Osteoblast (primary cell): ENCODE results near the gene GRM4. TPM values are rescaled to one million over a fixed set of nuclear protein-coding genes. Genes with fewer than 3 reads are reported as not detected.

ENCODE experiments used
- DNase-seq: peaks from one replicate; pipeline ENCODE4 v3.0.0; 2011; ENCODE audit warnings: low spot score, mixed read lengths; ENCODE audit not compliant: insufficient read length; ENCODE audit errors: missing footprints
- H2AFZ ChIP-seq: 2 replicates; pipeline ENCODE4 v1.6.0; 2011; ENCODE audit warnings: mild to moderate bottlenecking, low read length
- H3K27ac ChIP-seq: 2 replicates; pipeline ENCODE4 v1.5.1; 2011; ENCODE audit warnings: mild to moderate bottlenecking, low read depth, low read length, moderate library complexity
- H3K27me3 ChIP-seq: 2 replicates; pipeline ENCODE4 v1.6.0; 2012; ENCODE audit warnings: mild to moderate bottlenecking, control low read depth, inconsistent platforms, low read length, moderate library complexity; ENCODE audit not compliant: insufficient read depth
- H3K36me3 ChIP-seq: 2 replicates; pipeline ENCODE4 v1.5.1; 2011; ENCODE audit warnings: mild to moderate bottlenecking, low read length, control low read depth, moderate library complexity; ENCODE audit not compliant: insufficient read depth
- H3K4me1 ChIP-seq: 2 replicates; pipeline ENCODE4 v1.5.1; 2011; ENCODE audit warnings: mild to moderate bottlenecking, low read length, control low read depth, moderate library complexity; ENCODE audit not compliant: insufficient read depth
- H3K4me2 ChIP-seq: 2 replicates; pipeline ENCODE4 v1.6.0; 2011; ENCODE audit warnings: mild to moderate bottlenecking, low read length; ENCODE audit not compliant: insufficient read depth
- H3K4me3 ChIP-seq: fragments of 200-600 bp; sonication (generic); 3 replicates; pipeline ENCODE4 v1.5.1; 2012; ENCODE audit warnings: mild to moderate bottlenecking, low read length, inconsistent platforms; ENCODE audit not compliant: insufficient read depth
- H3K79me2 ChIP-seq: 2 replicates; pipeline ENCODE4 v1.6.0; 2012; ENCODE audit warnings: mild to moderate bottlenecking, low read length, control low read depth, inconsistent platforms; ENCODE audit not compliant: insufficient read depth
- H3K9me3 ChIP-seq: 2 replicates; pipeline ENCODE4 v1.5.1; 2011; ENCODE audit warnings: low read depth, low read length, control low read depth
- H4K20me1 ChIP-seq: 2 replicates; pipeline ENCODE4 v1.6.0; 2012; ENCODE audit warnings: mild to moderate bottlenecking, low read length, control low read depth; ENCODE audit not compliant: insufficient read depth
- CTCF ChIP-seq: IDR thresholded peaks from 2 replicates; pipeline ENCODE4 v1.5.1; 2011; ENCODE audit warnings: mild to moderate bottlenecking, low read depth, low read length, moderate library complexity; ENCODE audit errors: extremely low read depth
- total RNA-seq: library from RNA; depleted of rRNA; stranded (reverse); fragments of >200 nt; gene quantifications from 2 replicates; pipeline ENCODE4 v1.2.3, GENCODE V29; 2012

GRM4 gene
- total RNA-seq, 1 donor: 0.36 TPM

GRCh38 chr6:34084591-34085290 is 61.1 kb downstream of the GRM4 start:
- H3K4me1 ChIP-seq: no peaks in the 10 kb centered on the region
- H3K36me3 ChIP-seq: no peaks in the 10 kb centered on the region
- no peaks in the 10 kb centered on the region for H3K9me3 ChIP-seq
- H2AFZ ChIP-seq: no peak overlapping the region
- peaks cover 3% of the 10 kb centered on the region for H3K27me3 ChIP-seq
- DNase-seq: no peak
- no peak overlapping the region for H3K4me3 ChIP-seq
- H4K20me1 ChIP-seq: no peaks in the 10 kb centered on the region
- H3K27ac ChIP-seq: no peak overlapping the region
- no peak overlapping the region for H3K4me2 ChIP-seq
- no peak for TF ChIP-seq CTCF
- H3K79me2 ChIP-seq: no peaks in the 10 kb centered on the region

GRCh38 chr6:34082864-34083626 is 62.8 kb downstream of the GRM4 start:
- Histone ChIP-seq H3K4me3 (no peak overlapping the region), H3K36me3 (no peaks in the 10 kb centered on the region), H3K27ac (no peak overlapping the region), H3K79me2 (no peaks in the 10 kb centered on the region), H3K4me1 (no peaks in the 10 kb centered on the region), H4K20me1 (no peaks in the 10 kb centered on the region), H3K9me3 (no peaks in the 10 kb centered on the region), H2AFZ (no peak overlapping the region), H3K4me2 (no peak overlapping the region), H3K27me3 (peaks cover 3% of the 10 kb centered on the region)
- TF ChIP-seq CTCF: no peak
- no peak for DNase-seq

GRCh38 chr6:34082348-34082747 is 63.5 kb downstream of the GRM4 start:
- H3K9me3 ChIP-seq: no peaks in the 10 kb centered on the region
- no peak for DNase-seq
- no peaks in the 10 kb centered on the region for H3K36me3 ChIP-seq
- TF ChIP-seq CTCF: no peak
- H3K79me2 ChIP-seq: no peaks in the 10 kb centered on the region
- no peaks in the 10 kb centered on the region for H4K20me1 ChIP-seq
- H3K4me1 ChIP-seq: no peaks in the 10 kb centered on the region
- H3K4me3 ChIP-seq: no peak overlapping the region
- no peak overlapping the region for H3K27ac ChIP-seq
- no peak overlapping the region for H3K4me2 ChIP-seq
- peaks cover 3% of the 10 kb centered on the region for H3K27me3 ChIP-seq
- no peak overlapping the region for H2AFZ ChIP-seq

GRCh38 chr6:34080357-34080756 is 65.5 kb downstream of the GRM4 start:
- Histone ChIP-seq H3K27ac (no peak overlapping the region), H3K4me2 (no peak overlapping the region), H3K36me3 (no peaks in the 10 kb centered on the region), H3K4me1 (no peaks in the 10 kb centered on the region), H3K79me2 (no peaks in the 10 kb centered on the region), H3K4me3 (no peak overlapping the region), H2AFZ (no peak overlapping the region), H4K20me1 (no peaks in the 10 kb centered on the region), H3K9me3 (no peaks in the 10 kb centered on the region), H3K27me3 (peaks cover 3% of the 10 kb centered on the region)
- no peak for TF ChIP-seq CTCF
- no peak for DNase-seq
